Stomach (tissue), 4 donors: ENCODE data around the gene ZNF609.

ENCODE experiments used
- EP300 ChIP-seq: sonication (generic); formaldehyde crosslinking; IDR thresholded peaks from one replicate; pipeline ENCODE4 v1.6.1; 2017; ENCODE audit warnings: antibody characterized with exemption
- TF ChIP-seq, protein P1 (sequence below), 7 experiments: fragments of 450-650 bp in 4 of 7; fragments of 200-600 bp in 3 of 7; sonication (generic) in 3 of 7; IDR thresholded peaks; one replicate each; pipeline ENCODE4 v1.5.1; 2016 to 2019; ENCODE audit warnings: antibody characterized with exemption in 7 of 7, control low read depth in 2 of 7, mild to moderate bottlenecking in 1 of 7

DNA sequence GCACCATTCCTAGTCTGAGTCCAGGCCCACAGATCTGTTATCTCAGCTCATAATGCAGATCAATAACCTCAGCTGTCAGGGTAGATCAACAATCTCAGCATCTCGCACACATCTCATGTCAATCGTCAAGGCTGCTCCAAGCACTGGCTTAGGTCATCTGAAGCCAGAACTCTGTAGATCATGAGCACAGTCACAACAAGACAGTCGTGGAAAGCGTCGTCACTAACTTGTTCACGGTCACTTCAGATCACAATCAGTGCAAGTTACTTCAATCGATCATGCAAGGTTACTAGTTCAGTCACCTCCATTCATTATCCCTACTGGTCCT lies 243.2 kb downstream of the ZNF609 start:
- TF ChIP-seq, protein P1, sequence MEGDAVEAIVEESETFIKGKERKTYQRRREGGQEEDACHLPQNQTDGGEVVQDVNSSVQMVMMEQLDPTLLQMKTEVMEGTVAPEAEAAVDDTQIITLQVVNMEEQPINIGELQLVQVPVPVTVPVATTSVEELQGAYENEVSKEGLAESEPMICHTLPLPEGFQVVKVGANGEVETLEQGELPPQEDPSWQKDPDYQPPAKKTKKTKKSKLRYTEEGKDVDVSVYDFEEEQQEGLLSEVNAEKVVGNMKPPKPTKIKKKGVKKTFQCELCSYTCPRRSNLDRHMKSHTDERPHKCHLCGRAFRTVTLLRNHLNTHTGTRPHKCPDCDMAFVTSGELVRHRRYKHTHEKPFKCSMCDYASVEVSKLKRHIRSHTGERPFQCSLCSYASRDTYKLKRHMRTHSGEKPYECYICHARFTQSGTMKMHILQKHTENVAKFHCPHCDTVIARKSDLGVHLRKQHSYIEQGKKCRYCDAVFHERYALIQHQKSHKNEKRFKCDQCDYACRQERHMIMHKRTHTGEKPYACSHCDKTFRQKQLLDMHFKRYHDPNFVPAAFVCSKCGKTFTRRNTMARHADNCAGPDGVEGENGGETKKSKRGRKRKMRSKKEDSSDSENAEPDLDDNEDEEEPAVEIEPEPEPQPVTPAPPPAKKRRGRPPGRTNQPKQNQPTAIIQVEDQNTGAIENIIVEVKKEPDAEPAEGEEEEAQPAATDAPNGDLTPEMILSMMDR (IDR thresholded peaks at IDR 0.05): no peak
- no peak for TF ChIP-seq EP300
